Testis (tissue), 2 donors: ENCODE results near the gene C11orf68.

Experiments
- CTCF ChIP-seq, 3 experiments: fragments of 450-650 bp in 2 of 3; fragments of 200-600 bp in 1 of 3; sonication (generic) in 1 of 3; IDR thresholded peaks; one replicate each; pipeline ENCODE4 v1.5.1; 2016 to 2019; ENCODE audit warnings: antibody characterized with exemption in 3 of 3, mild to moderate bottlenecking in 2 of 3, moderate library complexity in 1 of 3
- POLR2A ChIP-seq: fragments of 450-650 bp; IDR thresholded peaks from one replicate; pipeline ENCODE4 v1.6.1; 2017; ENCODE audit warnings: antibody characterized with exemption, mild to moderate bottlenecking, moderate library complexity

GRCh38 chr11:65944767-65945166 lies 25.9 kb upstream of the C11orf68 start:
- TF ChIP-seq CTCF (IDR thresholded peaks at IDR 0.05) (no peak), POLR2A (no peak)
